CD14-positive monocyte (primary cell): ENCODE measurements around the gene CPNE4. TPM values are rescaled to one million over a fixed set of nuclear protein-coding genes. Genes with fewer than 3 reads are reported as not detected.
A peak's percentile ranks its signal among the peaks of the same experiment; 100 is the strongest.

Source experiments
- DNase-seq, 3 donors: peaks; one replicate each; pipeline ENCODE4 v3.0.0-alpha.2; 2011 to 2022
- H2AFZ ChIP-seq: 2 replicates; pipeline ENCODE4 v1.6.0; 2012; ENCODE audit warnings: mild to moderate bottlenecking, low read depth, low read length, inconsistent platforms; ENCODE audit not compliant: insufficient read depth, poor library complexity, severe bottlenecking
- H3K27ac ChIP-seq, 2 donors: 1 replicate in 1 of 2; 2 replicates in 1 of 2; pipeline ENCODE4 v1.5.1; 2012 to 2013; ENCODE audit warnings: low read length in 2 of 2, control low read depth in 1 of 2, inconsistent platforms in 1 of 2, low read depth in 1 of 2, mild to moderate bottlenecking in 1 of 2
- H3K27me3 ChIP-seq, 2 donors: one replicate each; pipeline versions ENCODE4 v1.6.0 to v1.6.1; 2011 to 2013; ENCODE audit warnings: low read length in 2 of 2; ENCODE audit not compliant: control insufficient read depth in 2 of 2, insufficient read depth in 2 of 2
- H3K36me3 ChIP-seq, 2 donors: replicated peaks in 1 of 2; 1 replicate in 1 of 2; 2 replicates in 1 of 2; pipeline versions ENCODE4 v1.5.1 to v1.6.1; 2012 to 2013; ENCODE audit warnings: low read length in 2 of 2, control low read depth in 1 of 2, inconsistent platforms in 1 of 2, mild to moderate bottlenecking in 1 of 2; ENCODE audit not compliant: insufficient read depth in 2 of 2, control insufficient read depth in 1 of 2
- H3K4me1 ChIP-seq, 2 donors: 1 replicate in 1 of 2; 2 replicates in 1 of 2; pipeline versions ENCODE4 v1.5.1 to v1.6.1; 2012 to 2013; ENCODE audit warnings: low read length in 2 of 2, control low read depth in 1 of 2, inconsistent platforms in 1 of 2, mild to moderate bottlenecking in 1 of 2, moderate library complexity in 1 of 2; ENCODE audit not compliant: insufficient read depth in 2 of 2, control insufficient read depth in 1 of 2
- H3K4me2 ChIP-seq: replicated peaks from 2 replicates; pipeline ENCODE3; 2012; ENCODE audit warnings: low read length, moderate library complexity, mild to moderate bottlenecking; ENCODE audit not compliant: poor library complexity, severe bottlenecking; ENCODE audit errors: extremely low read depth
- H3K4me3 ChIP-seq, 3 experiments: fragments of 200-600 bp in 1 of 3; sonication (generic) in 1 of 3; replicated peaks in 1 of 3; 1 replicate in 2 of 3; 2 replicates in 1 of 3; pipeline ENCODE4 v1.5.1; 2011 to 2013; ENCODE audit warnings: low read length in 3 of 3, mild to moderate bottlenecking in 3 of 3, control low read depth in 2 of 3, low read depth in 2 of 3, inconsistent platforms in 1 of 3, moderate library complexity in 1 of 3
- H3K79me2 ChIP-seq: 2 replicates; pipeline ENCODE4 v1.6.0; 2012; ENCODE audit warnings: mild to moderate bottlenecking, control low read depth, inconsistent platforms, low read length, moderate library complexity; ENCODE audit not compliant: insufficient read depth
- H3K9ac ChIP-seq: 2 replicates; pipeline ENCODE4 v1.6.0; 2017; ENCODE audit warnings: low read length, mild to moderate bottlenecking; ENCODE audit not compliant: insufficient read depth, poor library complexity, severe bottlenecking
- H3K9me3 ChIP-seq, 2 donors: replicated peaks in 1 of 2; 1 replicate in 1 of 2; 2 replicates in 1 of 2; pipeline versions ENCODE4 v1.5.1 to v1.6.1; 2012 to 2013; ENCODE audit warnings: low read length in 2 of 2, control low read depth in 1 of 2; ENCODE audit not compliant: control insufficient read depth in 1 of 2, insufficient read depth in 1 of 2
- H4K20me1 ChIP-seq: 2 replicates; pipeline ENCODE4 v1.6.0; 2012; ENCODE audit warnings: mild to moderate bottlenecking, low read length, control low read depth, moderate library complexity; ENCODE audit not compliant: insufficient read depth
- H3K27ac Mint-ChIP-seq, 7 donors: one replicate each; pipeline ENCODE4 v1.8.0; 2020; ENCODE audit warnings: mild to moderate bottlenecking in 7 of 7, mixed read lengths in 7 of 7, moderate library complexity in 6 of 7, inconsistent platforms in 2 of 7
- H3K27me3 Mint-ChIP-seq, 3 donors: one replicate each; pipeline ENCODE4 v1.8.0; 2021 to 2022; ENCODE audit warnings: low read depth in 3 of 3, mild to moderate bottlenecking in 3 of 3, mixed read lengths in 3 of 3, moderate library complexity in 3 of 3, inconsistent platforms in 1 of 3
- H3K36me3 Mint-ChIP-seq, 2 donors: one replicate each; pipeline ENCODE4 v1.8.0; 2020; ENCODE audit warnings: mixed read lengths in 2 of 2, inconsistent platforms in 1 of 2, mild to moderate bottlenecking in 1 of 2
- H3K4me1 Mint-ChIP-seq: one replicate; pipeline ENCODE4 v1.8.0; 2020; ENCODE audit warnings: mild to moderate bottlenecking, mixed read lengths
- H3K4me3 Mint-ChIP-seq, 2 donors: one replicate each; pipeline ENCODE4 v1.8.0; 2020; ENCODE audit warnings: mild to moderate bottlenecking in 2 of 2, mixed read lengths in 2 of 2, moderate library complexity in 1 of 2
- H3K9me3 Mint-ChIP-seq, 7 donors: one replicate each; pipeline ENCODE4 v1.8.0; 2020 to 2022; ENCODE audit warnings: mixed read lengths in 7 of 7, mild to moderate bottlenecking in 6 of 7, moderate library complexity in 6 of 7, inconsistent platforms in 2 of 7
- CTCF ChIP-seq: fragments of 200-600 bp; IDR thresholded peaks from one replicate; pipeline ENCODE4 v1.8.0; 2022; ENCODE audit warnings: antibody characterized with exemption, mild to moderate bottlenecking
- WGBS: methylation state at CpG from one replicate; pipeline ENCODE4 v1.1.5; 2013; ENCODE audit warnings: missing lambda C conversion rate; ENCODE audit not compliant: insufficient coverage; 5-methylcytosine and 5-hydroxymethylcytosine counted together
- intact Hi-C, 2 donors: fragments of 100-400 bp; cut with micrococcal nuclease; formaldehyde crosslinking; loops; one replicate each; pipeline versions ENCODE4 v1.15.0 to v1.15.1; 2023
- polyA plus RNA-seq, 3 donors: library from polyadenylated mRNA; depleted of rRNA in 1 of 3; unstranded in 2 of 3; stranded (reverse) in 1 of 3; fragments of 300-500 nt in 2 of 3; fragments of >200 nt in 1 of 3; fragmentation: Illumina TruSeq in 2 of 3; gene quantifications; 1 replicate in 2 of 3; 2 replicates in 1 of 3; pipeline ENCODE4 v1.2.3, GENCODE V29; 2012 to 2021

The CPNE4 gene
- polyA plus RNA-seq, 3 donors = not detected

- H3K27me3 Mint-ChIP-seq = peaks cover 22 to 27% (median 25%) of the 10 kb centered on the region in 3 donors
- H3K4me3 Mint-ChIP-seq = peak overlapping the region in 1 of 2 donors; percentile 33
- no peak overlapping the region for H3K27ac Mint-ChIP-seq
- no peak for TF ChIP-seq CTCF
- H3K9me3 ChIP-seq = no peaks in the 10 kb centered on the region
- H3K4me3 ChIP-seq = no peak overlapping the region
- H3K27ac ChIP-seq = no peak overlapping the region
- H3K4me1 ChIP-seq = no peaks in the 10 kb centered on the region
- H3K9me3 Mint-ChIP-seq = no peaks in the 10 kb centered on the region
- no peak for DNase-seq
- peaks cover 6 to 13% of the 10 kb centered on the region in 2 donors for H3K27me3 ChIP-seq
- no peaks in the 10 kb centered on the region for H3K79me2 ChIP-seq
- intact Hi-C loops = no loop called here
- H3K4me1 Mint-ChIP-seq = no peaks in the 10 kb centered on the region
- no peak overlapping the region for H2AFZ ChIP-seq
- no peaks in the 10 kb centered on the region for H3K36me3 Mint-ChIP-seq
- H3K4me2 ChIP-seq = no peak overlapping the region
- H3K9ac ChIP-seq = no peak overlapping the region
- no peaks in the 10 kb centered on the region for H4K20me1 ChIP-seq
- no peaks in the 10 kb centered on the region for H3K36me3 ChIP-seq
- 89% methylated on average over 3 of the region's 3 CpGs for WGBS
Measured at GRCh38 chr3:132017137-132017536, 17.7 kb downstream of the CPNE4 start.

DNA sequence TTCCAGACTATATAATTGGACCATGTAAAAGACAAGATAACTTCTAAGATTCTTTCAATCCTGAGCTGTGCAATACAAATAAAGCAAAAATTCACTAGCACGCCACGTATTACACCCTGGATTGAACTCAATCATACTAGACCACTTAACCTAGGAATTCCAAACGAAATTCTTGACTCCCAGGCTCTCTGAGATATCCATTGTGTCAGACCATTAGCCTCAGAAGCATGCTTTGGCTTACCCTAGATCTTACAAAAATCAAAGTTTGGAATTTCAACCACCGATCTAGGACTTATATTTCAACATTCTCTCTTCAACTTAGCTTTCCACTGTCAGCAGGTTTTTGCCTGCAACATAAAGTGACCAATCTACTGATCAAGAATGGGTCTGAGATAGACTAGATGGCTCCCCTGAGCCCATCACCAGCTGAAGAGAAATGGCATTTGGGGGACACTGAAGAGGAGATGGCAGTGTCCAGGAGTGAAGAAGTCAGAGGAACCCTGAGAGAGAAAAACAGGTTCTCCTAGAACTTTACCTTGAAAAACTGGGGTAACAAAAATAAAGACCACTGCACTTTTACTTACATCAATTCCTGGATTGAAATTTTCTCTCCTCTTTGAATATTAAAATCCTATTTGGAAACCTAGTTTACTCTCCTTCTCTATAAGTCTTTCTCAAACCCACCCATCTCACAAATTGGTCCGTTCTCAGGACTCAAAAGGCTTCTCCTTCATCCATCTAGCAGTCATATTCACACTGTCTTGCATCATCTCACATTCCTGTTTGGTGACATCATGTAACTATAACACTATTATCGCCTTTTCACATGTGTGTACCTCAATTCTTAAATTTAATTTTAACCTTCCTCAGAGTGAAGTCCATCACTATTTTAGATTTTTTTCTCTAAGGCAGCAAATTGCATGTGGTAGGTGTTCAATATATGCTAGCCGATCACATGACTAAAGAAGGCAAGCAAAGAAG is 18.5 kb downstream of the CPNE4 start:
- H3K27me3 Mint-ChIP-seq = peaks cover 22 to 24% (median 23%) of the 10 kb centered on the region in 3 donors
- TF ChIP-seq CTCF = no peak

More for the DNA sequence above, 18.5 kb downstream of the CPNE4 start:
- H3K27ac Mint-ChIP-seq = no peak overlapping the region
- WGBS = 66% methylated on average over 4 of the region's 7 CpGs
- Histone ChIP-seq H3K4me2 (no peak overlapping the region), H2AFZ (no peak overlapping the region), H3K9me3 (no peaks in the 10 kb centered on the region), H3K27ac (no peak overlapping the region), H3K27me3 (peaks cover 6 to 13% of the 10 kb centered on the region in 2 donors), H3K9ac (no peak overlapping the region), H3K79me2 (no peaks in the 10 kb centered on the region), H3K36me3 (no peaks in the 10 kb centered on the region), H3K4me3 (no peak overlapping the region), H4K20me1 (no peaks in the 10 kb centered on the region), H3K4me1 (no peaks in the 10 kb centered on the region)
- no peaks in the 10 kb centered on the region for H3K9me3 Mint-ChIP-seq
- no peaks in the 10 kb centered on the region for H3K36me3 Mint-ChIP-seq
- DNase-seq = no peak
- no peaks in the 10 kb centered on the region for H3K4me1 Mint-ChIP-seq
- intact Hi-C loops = no loop called here
- H3K4me3 Mint-ChIP-seq = no peak overlapping the region
